ENCODE results near the gene MRPL18.
A peak's percentile ranks its signal among the peaks of the same experiment; 100 is the strongest.
"Not testable (repeated sequence)": the region's sequence is repeated elsewhere in the genome, so short reads cannot be mapped to it uniquely, and the experiment has no call there.

Gene MRPL18

DNA sequence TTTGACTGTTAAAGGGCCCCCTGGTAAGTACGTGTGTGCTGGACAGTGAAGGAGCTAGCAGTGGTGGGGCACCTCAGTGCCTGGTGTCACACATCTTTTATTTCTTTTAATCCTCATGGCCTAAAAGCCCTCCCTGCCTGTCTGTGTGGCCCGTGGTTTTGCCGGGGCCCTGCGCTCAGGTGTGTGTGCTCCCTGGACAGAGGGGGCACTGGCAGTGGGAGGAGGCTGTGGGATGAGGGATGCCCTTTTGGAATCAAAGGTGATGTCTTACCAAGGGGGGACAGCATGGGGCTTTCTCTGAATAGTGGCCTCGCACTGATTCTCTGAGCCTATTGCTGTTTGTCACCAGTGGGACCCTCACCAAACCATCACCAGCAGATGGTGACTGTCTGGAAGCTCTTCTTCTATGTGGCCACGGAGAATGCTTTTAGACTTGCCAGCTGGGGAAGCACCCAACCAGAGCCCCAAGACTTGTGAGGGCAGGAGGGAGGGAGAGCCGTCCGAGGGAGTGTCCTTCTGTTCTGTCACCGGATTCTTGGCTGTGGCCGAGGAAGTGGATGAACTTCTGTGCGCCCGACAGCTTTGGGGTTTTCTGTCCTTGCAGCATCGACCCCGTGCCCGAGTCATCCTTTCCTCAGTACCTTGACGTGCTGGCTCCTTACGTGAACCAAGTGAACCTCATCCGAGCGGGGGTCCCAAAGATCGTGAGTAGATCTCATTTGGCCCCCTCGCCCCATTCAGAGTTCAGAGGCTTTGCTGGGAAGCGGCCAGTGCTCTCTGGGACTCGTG, 27.9 kb downstream of the MRPL18 start:
- DNase-seq (ENCODE audit: low spot score), result no peak

DNA sequence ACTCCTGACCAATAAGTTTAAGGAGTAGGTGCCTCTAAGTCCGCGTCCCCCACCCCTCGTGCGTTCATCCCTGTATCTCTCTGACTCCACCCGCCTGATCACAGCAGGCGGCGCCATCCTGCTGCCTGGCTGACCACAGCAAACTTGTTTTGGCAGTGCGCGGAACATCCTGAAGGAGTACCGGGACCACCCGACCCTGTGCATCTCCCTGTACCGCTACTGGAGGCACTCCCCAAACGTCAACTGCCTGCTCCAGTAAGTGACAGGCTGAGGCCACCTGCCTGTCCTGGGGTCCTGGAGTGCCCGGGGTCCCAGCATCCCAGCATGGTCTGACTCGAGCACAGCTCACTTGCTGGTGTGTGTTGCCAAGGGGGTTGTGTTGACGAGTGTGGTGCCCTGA, 28.8 kb downstream of the MRPL18 start:
- no peak for DNase-seq (ENCODE audit: low spot score)

DNA sequence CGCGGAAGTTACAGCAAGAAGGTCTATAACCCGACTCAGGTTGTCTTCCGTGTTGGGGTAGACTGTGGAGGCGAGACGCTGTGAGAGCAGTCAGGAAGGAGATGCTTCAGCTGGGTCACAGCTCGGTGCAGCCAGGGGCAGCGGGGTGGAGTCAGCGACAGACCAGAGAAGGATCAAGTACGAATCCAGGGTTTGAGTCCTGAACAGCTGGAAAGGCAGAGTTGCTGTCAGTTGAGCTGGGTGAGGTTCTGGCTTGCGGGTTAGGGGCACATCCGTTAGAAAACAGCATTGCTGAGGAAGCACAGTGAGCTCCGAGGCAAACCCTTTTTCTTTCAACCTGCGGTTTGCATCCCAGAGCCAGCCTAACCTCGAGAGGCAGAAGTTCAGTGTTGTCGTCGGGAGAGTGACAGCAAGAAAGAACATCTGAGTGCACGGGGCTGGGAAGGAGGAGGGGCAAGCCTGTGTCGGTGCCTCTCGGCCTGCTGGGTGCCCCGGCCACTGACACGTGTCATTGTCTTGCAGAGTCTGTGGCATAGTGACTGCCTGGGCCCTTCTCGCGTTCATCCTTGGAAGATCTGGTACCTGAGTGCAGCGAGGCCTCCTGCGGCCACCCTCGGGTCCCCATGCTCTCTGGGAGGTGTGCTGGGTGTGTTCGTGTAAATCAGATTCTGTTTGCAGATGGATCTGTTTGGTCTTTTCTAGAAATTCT, 29.8 kb downstream of the MRPL18 start:
- DNase-seq (ENCODE audit: low spot score), result no peak

DNA sequence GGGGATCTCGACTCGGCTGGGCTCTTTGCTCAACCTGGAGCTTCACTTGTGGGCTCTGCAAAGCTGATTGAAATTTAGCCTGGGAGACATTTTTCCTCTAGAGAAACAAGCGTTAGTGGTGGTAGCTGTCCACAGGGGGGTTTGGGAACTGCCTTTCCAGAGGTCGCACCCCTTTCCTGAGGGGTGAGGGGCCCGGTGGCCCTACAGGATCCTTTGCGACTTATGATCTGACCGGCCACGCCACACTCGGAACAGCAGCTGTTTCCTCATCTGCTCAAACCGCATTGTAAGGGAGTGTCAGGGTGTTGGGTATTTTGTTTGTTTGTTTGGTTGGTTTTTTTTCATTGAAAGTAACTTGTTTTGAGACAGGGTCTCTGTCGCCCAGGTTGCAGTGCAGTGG, 30.9 kb downstream of the MRPL18 start:
- DNase-seq (ENCODE audit: low spot score), result no peak

DNA sequence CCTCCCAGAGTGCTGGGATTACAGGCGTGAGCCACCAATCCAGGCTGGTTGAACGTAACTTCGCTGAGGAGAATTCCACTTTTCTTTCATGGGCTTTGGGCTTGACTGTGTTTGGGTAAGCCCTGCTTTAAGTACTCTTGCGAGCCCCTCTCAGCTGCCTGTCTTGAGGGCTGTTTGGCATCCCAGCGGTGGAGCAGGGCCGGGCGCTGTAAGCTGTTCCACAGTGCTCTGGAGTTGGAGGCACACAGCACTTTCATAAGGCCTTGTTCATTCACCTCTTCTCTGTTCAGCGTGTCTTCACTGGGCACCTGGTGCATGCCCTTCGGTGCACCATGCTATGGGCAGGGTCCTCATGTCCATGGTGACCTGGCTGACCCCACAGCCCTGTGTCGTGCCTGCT, 31.5 kb downstream of the MRPL18 start:
- DNase-seq (ENCODE audit: low spot score), result no peak

DNA sequence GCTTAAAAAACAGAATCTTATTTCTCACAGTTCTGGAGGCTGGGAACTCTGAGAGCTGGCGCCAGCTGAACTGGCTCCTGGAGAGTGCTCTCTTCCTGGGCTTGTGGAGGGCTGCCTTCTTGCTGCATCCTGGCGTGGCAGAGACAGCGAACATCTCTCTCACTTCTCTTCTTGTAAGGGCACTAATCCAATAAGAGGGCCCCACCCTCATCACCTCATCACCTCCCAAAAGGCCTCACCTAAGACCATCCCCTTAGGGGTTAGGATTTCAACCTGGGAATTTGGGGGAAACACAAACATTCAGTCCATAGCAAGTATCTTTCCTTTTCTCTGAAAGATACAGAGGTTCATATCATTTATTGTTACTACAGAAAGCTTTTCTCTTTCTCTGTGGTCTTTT, 33.7 kb downstream of the MRPL18 start:
- DNase-seq (ENCODE audit: low spot score), result no peak

DNA sequence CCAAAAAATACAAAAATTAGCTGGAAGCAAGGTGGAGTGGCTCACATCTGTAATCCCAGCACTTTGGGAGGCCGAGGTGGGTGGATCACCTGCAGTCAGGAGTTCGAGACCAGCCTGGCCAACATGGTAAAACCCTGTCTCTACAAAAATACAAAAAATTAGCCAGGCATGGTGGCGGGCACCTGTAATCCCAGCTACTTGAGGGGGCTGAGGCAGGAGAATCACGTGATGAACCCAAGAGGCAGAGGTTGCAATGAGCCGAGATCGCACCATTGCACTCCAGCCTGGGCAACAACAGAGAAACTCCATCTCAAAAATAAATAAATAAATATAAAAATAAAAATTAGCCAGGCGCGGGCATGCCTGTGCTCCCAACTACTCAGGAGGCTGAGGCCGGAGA, 34.4 kb downstream of the MRPL18 start:
- DNase-seq (ENCODE audit: low spot score), result not testable (repeated sequence)

DNA sequence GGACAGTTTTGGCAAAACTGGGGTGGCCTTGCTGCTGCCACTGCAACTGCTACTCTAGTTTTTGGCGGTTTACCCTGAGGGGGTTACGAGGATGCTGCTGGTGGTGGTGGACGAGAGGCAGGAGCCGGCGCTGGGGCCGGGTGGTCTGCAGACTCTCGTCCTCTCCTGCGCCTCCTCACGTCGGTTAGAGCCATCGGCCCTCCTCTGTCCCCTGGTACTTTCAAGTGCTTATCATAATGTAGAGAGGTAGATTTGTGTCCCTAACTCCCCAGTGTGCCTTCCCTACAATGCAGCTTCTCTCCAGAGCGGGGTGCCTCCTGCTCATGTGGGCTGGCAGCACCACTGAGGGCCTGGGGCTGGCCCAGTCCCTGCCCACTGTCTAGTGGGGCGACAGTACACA, 35.7 kb downstream of the MRPL18 start:
- DNase-seq (ENCODE audit: low spot score), result no peak

DNA sequence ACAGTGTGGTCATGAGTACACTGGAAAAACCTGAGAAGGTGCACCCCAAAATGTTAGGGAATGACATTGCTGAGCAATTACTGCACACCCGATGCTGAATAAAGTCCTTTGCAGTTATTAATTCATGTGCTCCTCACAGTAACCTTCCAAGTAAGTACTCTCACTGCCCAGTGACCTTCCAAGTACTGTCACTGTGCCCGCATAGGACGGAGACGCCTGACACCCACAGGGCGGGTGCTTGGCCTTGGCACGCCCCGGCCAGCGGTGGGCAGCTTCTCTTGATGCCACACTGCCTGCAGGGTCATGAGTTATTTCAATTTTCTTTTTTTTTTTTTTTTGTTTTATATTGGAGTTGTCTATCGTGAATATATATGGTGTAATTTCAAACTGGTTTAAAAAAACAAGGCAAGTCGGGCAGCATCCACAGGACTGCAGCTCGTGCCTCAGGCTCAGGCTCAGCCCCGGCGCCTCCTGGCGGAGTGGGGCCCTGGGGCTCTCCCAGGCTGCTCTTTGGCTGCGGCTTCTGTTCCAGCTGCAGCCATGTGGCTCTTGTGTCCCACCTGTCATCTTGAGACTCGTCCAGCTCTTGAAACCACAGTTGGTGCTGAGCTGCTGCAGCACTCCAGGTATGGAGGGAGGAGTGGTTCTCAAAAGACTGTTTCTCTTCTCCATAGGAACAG, 36.8 kb downstream of the MRPL18 start:
- DNase-seq (ENCODE audit: low spot score), result no peak

DNA sequence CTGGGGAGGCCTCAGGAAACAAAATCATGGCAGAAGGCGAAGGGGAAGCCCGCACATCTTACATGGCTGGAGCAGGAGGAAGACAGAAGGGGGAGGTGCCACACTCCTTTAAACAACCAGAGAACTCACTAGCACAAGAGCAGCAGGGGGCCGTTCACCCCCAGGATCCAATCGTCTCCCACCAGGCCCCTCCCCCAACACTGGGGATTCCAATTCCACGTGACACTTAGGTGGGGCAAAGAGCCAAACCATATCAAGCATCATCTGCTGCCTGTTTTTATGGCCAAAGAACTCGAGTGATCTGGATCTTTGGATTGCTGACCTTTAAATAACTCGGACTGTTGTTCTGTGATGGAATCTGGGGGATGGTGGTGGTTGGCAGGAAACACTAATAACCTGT, 37.8 kb downstream of the MRPL18 start:
- no peak for DNase-seq (ENCODE audit: low spot score)

DNA sequence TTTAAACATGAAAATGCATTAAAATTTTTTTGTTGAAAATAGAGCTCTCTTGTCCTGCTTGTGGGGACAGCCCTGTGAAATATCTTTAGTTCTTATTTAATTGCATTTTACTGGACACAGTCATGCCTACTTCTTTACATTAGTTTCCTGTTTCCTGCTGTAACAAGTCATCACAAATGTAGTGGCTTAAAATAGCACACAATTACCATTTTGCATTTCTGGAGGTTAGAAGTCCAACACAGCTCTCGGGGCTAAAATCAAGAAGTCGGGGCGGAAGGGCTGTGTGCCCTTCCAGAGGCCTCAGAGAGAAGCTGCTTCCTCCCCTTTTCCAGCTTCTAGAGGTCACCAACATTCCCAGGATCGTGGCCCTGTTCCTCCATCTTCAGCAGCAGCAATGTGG, 39.3 kb downstream of the MRPL18 start:
- DNase-seq (ENCODE audit: low spot score), result no peak

DNA sequence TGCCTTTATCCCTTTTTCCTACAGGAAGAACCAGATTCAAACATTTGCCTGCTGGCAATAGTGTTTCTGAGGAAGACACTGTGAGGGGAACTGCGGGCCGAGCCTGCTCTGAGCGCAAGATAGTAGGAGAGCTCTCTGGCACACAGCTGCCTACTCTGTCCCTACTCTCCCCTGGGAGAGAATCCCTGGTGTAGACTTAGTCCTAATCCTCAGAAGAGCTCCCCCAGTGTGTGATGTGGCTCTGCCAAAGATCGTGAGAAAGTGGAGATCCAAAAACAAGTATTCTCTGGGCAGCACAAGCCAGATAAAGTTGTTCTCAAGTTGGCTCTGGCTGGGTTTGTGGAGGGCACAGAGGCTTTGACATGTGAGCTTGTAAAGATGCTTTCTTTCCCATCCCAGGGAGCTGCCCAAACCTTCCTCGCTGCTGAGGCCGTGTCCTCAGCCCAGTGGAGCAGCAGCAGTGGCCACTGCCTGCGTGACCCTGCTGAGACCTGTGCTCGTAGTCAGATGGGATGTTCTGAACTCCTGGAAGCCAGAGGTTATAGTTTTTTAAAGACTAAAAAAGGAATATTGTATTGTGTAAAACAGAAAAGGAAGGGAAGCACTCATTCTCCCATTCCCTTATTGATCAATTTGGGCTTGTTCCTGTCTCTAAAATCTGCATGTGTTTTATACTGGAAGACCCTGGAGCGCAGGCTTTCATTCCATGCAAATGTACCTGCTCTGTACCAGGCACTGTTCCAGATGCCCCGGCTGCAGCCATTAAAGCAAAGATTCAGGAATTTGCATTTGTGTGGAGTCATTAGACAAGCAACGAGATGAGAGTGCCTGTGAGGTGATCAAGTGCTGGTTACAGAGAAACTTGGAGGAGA, 40.5 kb downstream of the MRPL18 start:
- DNase-seq (ENCODE audit: low spot score), result no peak

DNA sequence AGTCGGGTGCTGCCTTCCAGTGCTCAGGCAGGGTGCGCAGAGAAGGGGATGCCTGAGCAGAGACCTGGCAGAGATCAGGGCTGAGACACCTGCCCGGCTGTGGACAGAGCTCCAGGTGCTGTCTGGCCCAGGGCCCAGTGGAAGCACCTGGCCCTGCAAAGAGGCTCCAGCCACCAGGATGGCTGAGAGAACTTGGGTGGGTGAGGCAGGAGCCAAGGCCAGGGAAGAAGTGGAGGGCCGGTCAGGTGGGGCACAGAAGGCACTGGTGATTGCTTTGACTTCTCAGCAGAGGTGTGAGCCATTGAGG, 41.1 kb downstream of the MRPL18 start:
- DNase-seq (ENCODE audit: low spot score), result no peak

DNA sequence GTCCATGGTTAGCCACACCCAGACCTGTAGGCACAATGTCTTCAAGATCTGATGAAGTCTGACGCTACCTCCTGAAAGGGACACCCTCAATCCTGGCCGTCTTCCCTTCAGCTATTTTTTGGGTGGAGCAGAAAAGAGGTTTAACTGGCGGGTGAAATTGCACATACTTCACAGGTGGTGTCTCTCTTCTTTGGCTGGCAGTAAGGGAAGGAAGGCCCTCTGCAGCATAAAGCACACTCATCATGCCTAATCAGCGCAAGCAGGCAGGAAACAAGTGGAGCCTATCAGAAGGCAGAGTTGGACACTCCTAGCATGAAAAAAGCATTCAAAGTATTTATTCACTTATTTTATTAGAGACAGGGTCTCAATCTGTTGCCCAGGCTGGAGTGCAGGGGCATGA, 42.7 kb downstream of the MRPL18 start:
- DNase-seq (ENCODE audit: low spot score), result no peak

DNA sequence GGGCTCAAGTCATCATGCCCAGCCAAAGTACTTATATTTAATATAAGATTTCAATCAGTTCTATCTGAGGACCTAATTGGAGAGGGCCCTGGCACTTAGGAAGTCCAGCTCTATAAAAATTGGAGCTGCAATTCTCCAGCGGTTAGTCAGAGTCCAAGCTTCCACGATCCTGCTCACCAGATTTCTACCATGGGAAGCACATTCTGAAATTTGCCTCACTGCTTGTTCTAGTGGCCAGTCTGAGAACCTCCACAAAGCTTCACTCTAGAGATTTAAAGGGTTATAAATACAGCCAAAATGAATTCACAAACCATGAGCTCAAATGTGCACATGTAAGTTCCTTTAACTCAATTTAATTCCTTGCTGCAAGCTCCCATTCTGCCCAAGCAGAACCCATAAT, 43.3 kb downstream of the MRPL18 start:
- DNase-seq (ENCODE audit: low spot score), result peak; percentile 79

DNA sequence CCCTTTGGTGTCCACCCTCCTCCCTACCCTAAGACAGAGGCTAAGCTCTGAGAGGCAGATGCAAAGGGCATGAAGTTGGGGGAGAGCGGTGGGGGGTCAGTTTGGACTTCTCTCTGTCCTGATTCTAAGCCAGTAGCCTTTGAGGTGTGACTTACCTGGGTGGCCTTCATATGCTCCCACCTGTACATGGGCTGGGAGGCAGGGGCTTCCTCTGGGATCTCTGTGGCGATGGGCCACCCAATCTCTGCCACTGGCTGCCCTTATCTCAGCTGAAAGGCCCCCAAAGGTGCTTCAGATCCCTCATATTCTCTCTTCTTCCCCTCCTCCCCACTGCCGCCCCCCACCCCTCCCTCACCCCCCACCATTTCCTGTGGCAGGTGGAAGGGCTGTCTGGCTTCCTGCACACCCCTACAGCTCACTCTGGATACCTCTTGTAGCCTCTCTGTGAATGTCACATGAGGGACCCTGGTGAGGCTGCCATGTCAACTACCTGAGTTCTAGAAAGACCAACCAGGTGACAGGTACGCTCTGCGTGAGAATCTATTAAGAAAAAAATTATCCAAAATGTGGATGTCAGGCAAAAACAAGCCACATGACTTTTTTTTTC, 43.8 kb downstream of the MRPL18 start:
- no peak for DNase-seq (ENCODE audit: low spot score)

DNA sequence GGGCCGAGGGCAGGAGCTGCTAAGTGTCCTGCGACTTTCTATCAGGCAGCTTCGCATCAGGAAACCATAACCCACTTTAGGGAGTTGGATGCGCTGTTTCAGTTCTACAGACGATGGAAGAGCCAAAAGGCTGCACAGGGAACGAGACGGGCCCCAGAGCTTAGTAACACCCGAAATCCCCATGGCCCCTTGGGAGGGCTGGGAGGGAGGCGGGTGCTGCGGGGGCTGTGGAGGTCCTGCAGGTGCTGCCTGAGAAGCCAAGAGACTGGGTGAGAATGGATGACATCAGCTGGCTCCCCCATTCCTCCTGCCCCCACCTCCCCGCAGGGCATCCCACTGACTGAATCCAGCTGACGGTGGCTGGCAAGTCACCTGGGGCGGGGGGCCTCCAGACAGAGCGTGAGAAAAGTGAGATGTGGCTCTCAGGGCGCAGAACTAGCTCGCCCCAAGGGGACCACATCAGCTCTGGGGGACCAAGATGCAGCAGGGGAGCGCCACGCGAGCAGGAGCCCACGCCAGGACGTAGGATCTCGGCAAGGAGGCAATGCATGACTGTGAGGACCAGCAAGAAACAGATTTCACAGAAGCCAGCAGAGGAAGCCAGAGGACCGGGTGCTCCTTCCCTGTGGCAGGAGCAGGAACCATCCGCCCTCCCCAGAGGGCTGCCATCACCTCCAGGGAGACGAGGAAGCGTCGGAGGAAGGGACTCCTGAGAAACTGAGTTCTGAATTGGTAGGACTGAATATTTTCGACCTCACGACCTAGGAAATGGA, 46.6 kb downstream of the MRPL18 start:
- no peak for DNase-seq (ENCODE audit: low spot score)

DNA sequence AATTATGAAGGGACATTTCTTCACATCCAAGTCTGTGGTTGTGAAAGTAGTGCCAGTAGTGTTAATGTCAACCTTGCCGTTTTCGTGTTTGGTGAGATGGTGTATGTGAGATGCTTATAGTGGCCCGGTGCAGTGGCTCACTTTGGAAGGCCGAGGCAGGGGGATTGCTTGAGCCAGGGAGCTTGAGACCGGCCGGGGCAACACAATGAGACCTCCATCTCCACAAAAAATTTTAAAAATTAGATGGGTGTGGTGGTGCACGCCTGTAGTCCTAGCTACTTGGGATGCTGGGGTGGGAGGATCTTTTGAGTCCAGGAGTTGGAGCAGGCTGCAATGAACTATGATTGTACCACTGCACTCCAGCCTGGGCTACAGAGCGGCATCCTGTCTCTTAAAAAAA, 47.2 kb downstream of the MRPL18 start:
- DNase-seq (ENCODE audit: low spot score), result no peak

DNA sequence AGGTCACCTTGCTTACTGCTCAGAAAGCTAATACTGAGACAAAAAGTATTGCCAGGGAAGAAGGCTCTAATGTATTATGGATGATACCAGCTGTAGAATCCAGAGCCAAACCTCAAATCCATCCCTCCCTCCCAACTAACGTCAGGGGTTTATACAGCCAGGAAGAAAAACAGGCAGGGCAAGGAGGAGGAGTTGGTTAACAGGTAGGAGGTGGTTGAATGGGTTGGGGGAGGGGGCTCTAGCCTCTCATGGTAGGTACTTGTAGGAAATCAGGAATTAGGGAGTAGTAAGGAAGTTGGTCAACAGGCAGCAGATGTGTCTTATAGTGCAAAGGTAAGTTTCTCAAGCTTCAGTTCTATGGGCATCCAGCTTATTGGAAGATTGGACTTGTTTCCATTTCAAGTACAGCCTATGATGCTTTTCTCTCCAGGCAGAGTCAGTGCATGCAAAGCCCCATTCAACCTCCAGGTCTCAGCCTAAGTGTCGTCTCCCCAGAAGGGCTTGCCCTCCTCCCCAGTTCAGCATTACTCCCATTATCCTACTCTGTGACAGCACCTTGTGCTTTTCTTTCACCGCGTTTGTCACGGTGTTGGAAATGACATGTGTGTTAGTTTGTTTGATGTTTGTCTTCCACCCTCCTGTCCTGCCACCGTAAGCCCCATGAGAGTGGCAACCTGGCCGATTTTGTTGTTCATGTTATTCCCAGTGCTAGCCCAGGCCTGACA, 47.9 kb downstream of the MRPL18 start:
- DNase-seq (ENCODE audit: low spot score), result no peak

DNA sequence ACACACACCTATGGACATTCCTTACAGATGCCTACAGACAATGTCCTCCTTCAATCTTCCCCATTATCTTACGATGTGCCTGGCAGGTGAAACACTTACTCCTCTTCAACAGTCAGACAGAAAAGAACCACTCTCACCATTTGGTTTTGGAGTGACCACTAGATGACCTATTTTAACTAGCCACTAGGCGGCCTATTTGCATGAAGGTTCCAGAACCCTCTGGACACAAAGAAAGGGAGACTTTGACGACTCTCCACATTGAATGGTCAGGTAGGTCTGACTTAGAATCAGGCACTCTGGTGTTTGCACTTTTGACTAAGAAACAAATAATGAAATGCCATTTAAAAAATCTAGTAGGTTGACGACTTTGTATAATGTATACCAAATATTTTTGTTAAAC, 51.8 kb downstream of the MRPL18 start:
- DNase-seq (ENCODE audit: low spot score), result no peak

All from AG08395 (cell line).